OCI-LY7 (cell line): ENCODE measurements around the gene TSN. TPM values are rescaled to one million over a fixed set of nuclear protein-coding genes. Genes with fewer than 3 reads are reported as not detected.

Experiments used
- BruUV-seq: library from RNA; stranded (reverse); fragments of 400-500 nt; replicated peaks from 2 replicates; lab custom pipeline; 2021; lab: Mats Ljungman, UMichigan
- CTCF ChIA-PET: fragments of 300-600 bp; sonication (Branson Sonifier 250); formaldehyde crosslinking; loops from one replicate; lab custom pipeline; 2022; ENCODE audit warnings: antibody characterized with exemption; ENCODE audit not compliant: unreplicated experiment; lab: Charles Lee
- POLR2A ChIA-PET: fragments of 300-600 bp; sonication (Branson Sonifier 250); formaldehyde crosslinking; loops from one replicate; lab custom pipeline; 2022; ENCODE audit warnings: antibody characterized with exemption; lab: Charles Lee
- DNase-seq: peaks from one replicate; pipeline ENCODE4 v3.0.0-alpha.2; 2015; ENCODE audit warnings: low spot score
- H2AFZ ChIP-seq: fragments of 200-600 bp; sonication (generic), shearing (Covaris generic); 2 replicates; pipeline ENCODE4 v1.6.1; 2014; ENCODE audit warnings: mild to moderate bottlenecking, antibody characterized with exemption, low read length, moderate library complexity
- H3K27ac ChIP-seq: fragments of 200-600 bp; sonication (generic); 2 replicates; pipeline ENCODE4 v1.5.1; 2014; ENCODE audit warnings: mixed run types, low read depth, mild to moderate bottlenecking, moderate library complexity, low read length, inconsistent platforms; ENCODE audit not compliant: poor library complexity, severe bottlenecking
- H3K36me3 ChIP-seq: fragments of 200-600 bp; sonication (generic); 2 replicates; pipeline ENCODE4 v1.6.1; 2014; ENCODE audit warnings: mild to moderate bottlenecking, antibody characterized with exemption, low read length, moderate library complexity, mixed read lengths; ENCODE audit not compliant: insufficient read depth
- H3K4me1 ChIP-seq: fragments of 200-600 bp; sonication (generic); 2 replicates; pipeline ENCODE4 v1.5.1; 2014; ENCODE audit warnings: mild to moderate bottlenecking, low read length; ENCODE audit not compliant: insufficient read depth, poor library complexity, severe bottlenecking
- H3K4me2 ChIP-seq: fragments of 200-600 bp; sonication (generic); 2 replicates; pipeline ENCODE4 v1.6.1; 2014; ENCODE audit warnings: mild to moderate bottlenecking, low read length
- H3K4me3 ChIP-seq: fragments of 200-600 bp; sonication (generic); 2 replicates; pipeline ENCODE4 v1.5.1; 2014; ENCODE audit warnings: mild to moderate bottlenecking, low read depth, low read length; ENCODE audit not compliant: poor library complexity, severe bottlenecking
- H3K79me2 ChIP-seq: fragments of 200-600 bp; sonication (generic); 2 replicates; pipeline ENCODE4 v1.6.1; 2016; ENCODE audit warnings: low read depth, mild to moderate bottlenecking, low read length, moderate library complexity, mixed read lengths; ENCODE audit not compliant: insufficient read depth
- H3K9me2 ChIP-seq: fragments of 200-600 bp; sonication (generic); 2 replicates; pipeline ENCODE4 v1.6.1; 2016; ENCODE audit warnings: mild to moderate bottlenecking, low read length, mixed read lengths; ENCODE audit not compliant: insufficient read depth
- H3K9me3 ChIP-seq: fragments of 200-600 bp; sonication (generic); 2 replicates; pipeline ENCODE4 v1.6.1; 2014; ENCODE audit warnings: mild to moderate bottlenecking, mixed run types, low read length, mixed read lengths
- H4K20me1 ChIP-seq: fragments of 200-600 bp; sonication (generic); 2 replicates; pipeline ENCODE4 v1.6.1; 2014; ENCODE audit warnings: mild to moderate bottlenecking, antibody characterized with exemption, low read length, moderate library complexity, mixed read lengths; ENCODE audit not compliant: insufficient read depth
- CTCF ChIP-seq: fragments of 200-600 bp; sonication (generic); conservative IDR thresholded peaks from 2 replicates; pipeline ENCODE4 v1.5.1; 2014; ENCODE audit warnings: mild to moderate bottlenecking, antibody characterized with exemption, low read length, moderate library complexity, mixed read lengths
- EZH2phosphoT487 ChIP-seq: fragments of 200-600 bp; sonication (generic); IDR thresholded peaks from 2 replicates; pipeline ENCODE4 v1.6.1; 2018; ENCODE audit warnings: low read depth, borderline replicate concordance, mild to moderate bottlenecking, mixed run types, antibody characterized with exemption, low read length, moderate library complexity, mixed read lengths
- intact Hi-C: fragments of 100-400 bp; cut with micrococcal nuclease; formaldehyde crosslinking; loops from one replicate; pipeline ENCODE4 v1.10.0; 2022; ENCODE audit not compliant: unreplicated experiment
- total RNA-seq, 2 experiments: library from RNA; depleted of rRNA in 1 of 2; stranded (reverse); fragments of >200 nt in 1 of 2; shearing (Covaris generic) in 1 of 2; gene quantifications; 2 replicates each; pipeline ENCODE4 v1.2.3, GENCODE V29; 2014 to 2022

TSN gene
- total RNA-seq, 2 experiments from 2014 or later: 59.2 to 102 TPM

- peak overlapping the region; percentile 22 for H3K27ac ChIP-seq
- DNase-seq: no peak
- H3K79me2 ChIP-seq: peaks cover 47% of the 10 kb centered on the region
- ChIA-PET POLR2A (interaction anchor here (1.8 kb wide), 1 partner anchor 17 kb away, joined by 10 read pairs; no protein-coding TSS in a partner anchor), CTCF (no interaction called here)
- peaks cover 4% of the 10 kb centered on the region for H3K9me3 ChIP-seq
- H3K9me2 ChIP-seq: no peaks in the 10 kb centered on the region
- H3K4me1 ChIP-seq: peaks cover 29% of the 10 kb centered on the region
- BruUV-seq: TSS peak; percentile 97
- TF ChIP-seq EZH2phosphoT487: no peak
- no peak for TF ChIP-seq CTCF
- peaks cover 27% of the 10 kb centered on the region for H3K36me3 ChIP-seq
- peak overlapping the region; percentile 73 for H2AFZ ChIP-seq
- intact Hi-C loops: loop anchor here (1.0 kb wide), 2 partner anchors 18 to 49 kb away; no protein-coding TSS in a partner anchor
- H4K20me1 ChIP-seq: peaks cover 16% of the 10 kb centered on the region; the same call in 1 of the 2 replicates
- H3K4me2 ChIP-seq: peak overlapping the region; percentile 91
- peak overlapping the region; percentile 99 for H3K4me3 ChIP-seq
Measured at GRCh38 chr2:121754851-121755236, 607 bp upstream of the TSN start.

GRCh38 chr2:121764681-121765228 lies 9.3 kb downstream of the TSN start:
- CTCF ChIA-PET: interaction anchor here (0.6 kb wide), 1 partner anchor 9 kb away, joined by 9 read pairs; no protein-coding TSS in a partner anchor

GRCh38 chr2:121766624-121767023 lies 11.2 kb downstream of the TSN start:
- no peaks in the 10 kb centered on the region for H3K79me2 ChIP-seq
- no peaks in the 10 kb centered on the region for H4K20me1 ChIP-seq
- no peak overlapping the region for H3K27ac ChIP-seq
- TF ChIP-seq CTCF: no peak
- no peak for TF ChIP-seq EZH2phosphoT487
- H3K4me2 ChIP-seq: no peak overlapping the region
- no peak for DNase-seq
- H3K36me3 ChIP-seq: peaks cover 76% of the 10 kb centered on the region
- H2AFZ ChIP-seq: no peak overlapping the region
- BruUV-seq: TSS peak; percentile 72
- peaks cover 6% of the 10 kb centered on the region for H3K4me1 ChIP-seq
- POLR2A ChIA-PET: interaction anchor here (0.6 kb wide), 1 partner anchor 335 kb away, joined by 4 read pairs; no protein-coding TSS in a partner anchor
- CTCF ChIA-PET: no interaction called here
- intact Hi-C loops: no loop called here
- H3K4me3 ChIP-seq: no peak overlapping the region
- no peaks in the 10 kb centered on the region for H3K9me3 ChIP-seq
- H3K9me2 ChIP-seq: no peaks in the 10 kb centered on the region

More at GRCh38 chr2:121764681-121765228, 9.3 kb downstream of the TSN start:
- no peak for DNase-seq
- Histone ChIP-seq H3K27ac (no peak overlapping the region), H3K36me3 (peaks cover 94% of the 10 kb centered on the region), H3K9me2 (no peaks in the 10 kb centered on the region), H3K4me2 (no peak overlapping the region), H3K9me3 (no peaks in the 10 kb centered on the region), H4K20me1 (no peaks in the 10 kb centered on the region), H2AFZ (no peak overlapping the region), H3K4me3 (no peak overlapping the region), H3K79me2 (no peaks in the 10 kb centered on the region), H3K4me1 (no peaks in the 10 kb centered on the region)
- POLR2A ChIA-PET: no interaction called here
- no peak for TF ChIP-seq EZH2phosphoT487
- BruUV-seq: no TSS peak
- intact Hi-C loops: no loop called here
